GM12801 (cell line): ENCODE data around the gene PPA2.

Source experiments
- TF ChIP-seq, protein P1 (sequence below): IDR thresholded peaks from one replicate; pipeline ENCODE4 v1.5.1; 2011; ENCODE audit warnings: control low read depth; ENCODE audit not compliant: insufficient read length; ENCODE audit errors: extremely low read depth

PPA2 gene

DNA sequence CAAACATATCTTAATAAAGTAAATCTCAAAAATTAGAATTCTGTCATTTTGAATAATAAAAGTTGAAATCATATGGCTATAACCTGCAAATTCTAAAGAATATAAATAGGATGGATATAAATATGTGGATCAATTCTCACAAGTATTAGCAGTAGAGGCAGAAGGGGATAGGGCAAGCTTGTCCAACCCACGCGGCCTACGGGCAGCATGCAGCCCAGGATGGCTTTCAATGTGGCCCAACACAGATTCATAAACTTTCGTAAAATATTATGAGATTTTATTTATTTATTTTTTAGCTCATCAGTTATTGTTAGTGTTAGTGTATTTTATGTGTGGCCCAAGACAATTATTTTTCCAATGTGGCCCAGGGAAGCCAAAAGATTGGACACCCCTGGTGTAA lies 41.4 kb downstream of the PPA2 start:
- TF ChIP-seq, protein P1, sequence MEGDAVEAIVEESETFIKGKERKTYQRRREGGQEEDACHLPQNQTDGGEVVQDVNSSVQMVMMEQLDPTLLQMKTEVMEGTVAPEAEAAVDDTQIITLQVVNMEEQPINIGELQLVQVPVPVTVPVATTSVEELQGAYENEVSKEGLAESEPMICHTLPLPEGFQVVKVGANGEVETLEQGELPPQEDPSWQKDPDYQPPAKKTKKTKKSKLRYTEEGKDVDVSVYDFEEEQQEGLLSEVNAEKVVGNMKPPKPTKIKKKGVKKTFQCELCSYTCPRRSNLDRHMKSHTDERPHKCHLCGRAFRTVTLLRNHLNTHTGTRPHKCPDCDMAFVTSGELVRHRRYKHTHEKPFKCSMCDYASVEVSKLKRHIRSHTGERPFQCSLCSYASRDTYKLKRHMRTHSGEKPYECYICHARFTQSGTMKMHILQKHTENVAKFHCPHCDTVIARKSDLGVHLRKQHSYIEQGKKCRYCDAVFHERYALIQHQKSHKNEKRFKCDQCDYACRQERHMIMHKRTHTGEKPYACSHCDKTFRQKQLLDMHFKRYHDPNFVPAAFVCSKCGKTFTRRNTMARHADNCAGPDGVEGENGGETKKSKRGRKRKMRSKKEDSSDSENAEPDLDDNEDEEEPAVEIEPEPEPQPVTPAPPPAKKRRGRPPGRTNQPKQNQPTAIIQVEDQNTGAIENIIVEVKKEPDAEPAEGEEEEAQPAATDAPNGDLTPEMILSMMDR: no peak

DNA sequence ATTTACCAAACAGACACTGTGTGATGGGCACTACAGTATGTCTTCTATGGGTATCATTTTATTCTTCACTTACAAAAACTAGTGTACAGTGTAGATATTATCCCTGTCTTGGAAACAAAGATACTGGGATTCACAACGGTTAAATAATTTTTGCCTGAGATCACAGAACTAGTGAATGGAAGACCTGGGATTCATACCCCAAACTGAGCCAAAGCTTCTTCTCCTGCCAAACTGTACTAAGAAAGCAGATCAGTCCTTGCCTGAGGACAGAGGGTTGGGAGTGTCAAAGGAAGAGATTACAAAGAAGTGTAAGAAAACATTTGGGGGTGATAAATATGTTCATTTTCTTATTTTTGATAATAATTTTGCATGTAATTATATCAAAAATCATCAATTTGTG lies 43.1 kb downstream of the PPA2 start:
- TF ChIP-seq, protein P1: no peak

DNA sequence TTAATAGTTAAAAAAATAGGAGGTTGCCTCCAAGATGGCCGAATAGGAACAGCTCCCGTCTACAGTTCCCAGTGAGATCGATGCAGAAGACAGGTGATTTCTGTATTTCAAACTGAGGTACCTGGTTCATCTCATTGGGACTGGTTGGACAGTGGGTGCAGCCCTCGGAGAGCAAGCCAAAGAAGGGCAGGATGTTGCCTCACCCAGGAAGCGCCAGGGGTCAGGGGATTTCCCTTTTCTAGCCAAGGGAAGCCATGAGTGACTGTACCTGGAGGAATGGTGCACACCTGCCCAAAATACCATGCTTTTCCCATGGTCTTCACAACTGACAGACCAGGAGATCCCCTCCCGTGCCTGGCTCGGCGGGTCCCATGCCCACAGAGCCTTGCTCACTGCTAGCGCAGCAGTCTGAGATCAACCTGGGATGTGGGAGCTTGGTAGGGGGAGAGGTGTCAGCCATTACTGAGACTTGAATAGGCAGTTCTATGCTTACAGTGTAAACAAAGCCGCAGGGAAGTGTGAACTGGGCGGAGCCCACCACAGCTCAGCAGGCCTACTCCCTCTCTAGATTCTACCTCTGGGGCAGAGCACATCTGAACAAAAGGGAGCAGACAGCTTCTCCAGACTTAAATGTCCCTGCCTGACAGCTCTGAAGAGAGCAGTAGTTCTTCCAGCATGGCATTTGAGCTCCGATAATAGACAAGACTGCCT lies 47.5 kb downstream of the PPA2 start:
- TF ChIP-seq, protein P1: no peak

DNA sequence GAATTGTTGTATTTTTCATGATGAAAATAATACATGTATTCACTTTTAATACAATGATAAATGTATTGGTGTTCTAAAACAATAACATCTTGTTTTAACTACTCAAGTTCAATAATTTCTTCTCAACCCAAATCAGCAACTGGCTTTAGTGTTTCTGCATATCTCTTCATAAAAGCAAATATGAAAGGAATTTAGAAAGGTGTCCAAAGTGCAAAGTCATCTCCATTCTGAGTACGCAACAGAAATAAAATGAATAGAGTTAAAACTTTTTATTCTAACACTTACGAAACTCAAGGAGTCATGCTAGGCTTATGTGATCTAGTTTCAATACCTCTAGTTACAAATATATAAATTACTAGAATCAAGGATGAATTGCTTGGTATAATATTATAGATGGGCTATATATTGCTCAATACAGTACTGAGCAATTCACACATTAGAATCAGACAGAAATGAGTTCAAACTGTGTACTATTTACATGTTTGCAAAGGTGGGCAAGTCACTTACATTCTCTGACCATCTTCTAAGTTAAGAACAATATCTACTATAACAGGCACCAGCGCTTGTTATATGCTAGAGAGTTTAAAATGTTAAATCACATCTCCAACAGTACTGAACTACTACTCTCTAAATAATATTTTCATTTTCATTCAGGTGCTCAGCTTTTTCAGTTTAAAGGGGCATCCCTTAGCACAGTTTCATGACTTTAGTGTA lies 51.5 kb downstream of the PPA2 start:
- TF ChIP-seq, protein P1: no peak

DNA sequence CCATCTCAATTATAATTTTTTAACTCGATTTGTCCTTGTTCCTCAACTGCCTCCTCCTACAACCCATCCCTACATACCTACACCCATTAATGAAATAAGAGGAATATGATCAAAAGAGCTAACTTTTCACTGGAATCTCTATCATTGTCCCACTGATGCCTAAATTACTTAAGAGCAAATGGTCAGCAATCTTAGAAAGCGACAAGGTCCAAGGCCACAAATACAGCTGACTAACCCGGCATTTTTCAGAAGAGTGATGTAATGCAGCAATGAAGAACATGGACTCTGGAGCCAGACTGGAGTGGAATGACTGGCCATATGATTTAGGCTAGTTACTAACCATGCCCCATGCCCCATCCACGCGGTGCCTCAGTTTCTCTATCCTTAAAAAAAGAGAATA lies 56.2 kb downstream of the PPA2 start:
- TF ChIP-seq, protein P1: no peak

DNA sequence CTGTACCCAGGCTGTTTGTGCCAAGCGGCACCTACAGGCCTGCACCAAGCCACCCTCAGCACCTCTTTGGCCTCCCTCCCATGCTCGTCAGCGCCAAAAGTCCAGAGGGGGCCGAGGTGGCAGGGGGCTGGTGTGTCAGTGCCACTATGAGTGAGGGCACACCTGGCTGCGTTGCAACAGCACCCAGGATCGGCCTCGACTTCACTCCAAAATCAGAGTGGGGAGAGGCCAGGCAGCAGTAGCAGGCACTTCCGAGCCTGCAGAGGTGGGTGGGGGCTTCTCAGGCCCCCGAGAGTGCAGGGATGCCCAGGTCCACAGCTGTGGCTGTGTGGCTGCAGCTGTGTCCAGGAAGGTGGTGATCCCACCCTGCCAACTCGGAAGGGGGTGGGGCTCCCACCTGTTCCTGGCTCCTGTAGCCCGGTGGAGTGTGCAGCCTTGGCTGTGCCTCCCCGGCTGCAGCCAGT lies 58.5 kb downstream of the PPA2 start:
- TF ChIP-seq, protein P1: no peak

DNA sequence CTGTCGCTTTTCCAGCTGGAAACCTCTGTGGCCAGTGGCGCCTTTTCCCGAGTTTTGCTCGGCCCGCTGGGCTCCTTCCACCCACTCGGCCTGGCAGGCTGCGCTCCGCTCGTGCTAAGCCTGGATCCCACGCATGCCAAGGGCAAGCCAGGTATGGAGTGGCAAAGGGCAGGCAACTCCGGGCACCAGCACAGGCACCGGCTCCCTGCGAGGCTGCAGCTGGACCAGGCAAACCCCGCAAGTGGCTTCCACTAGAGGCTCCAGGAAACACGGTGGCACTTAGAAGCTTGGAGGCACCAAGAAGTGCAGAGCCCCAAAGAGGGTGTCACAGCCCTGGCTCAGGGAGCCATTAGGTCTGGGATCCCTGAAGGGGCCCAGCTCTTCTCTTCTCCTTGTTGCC lies 59.5 kb downstream of the PPA2 start:
- TF ChIP-seq, protein P1: no peak
